Astrocyte of the cerebellum (primary cell): ENCODE data around the gene VSTM4.

ENCODE experiments used
- DNase-seq: peaks from one replicate; pipeline ENCODE4 v3.0.0-alpha.2; 2011; ENCODE audit warnings: low read depth
- H3K4me3 ChIP-seq: 2 replicates; pipeline ENCODE4 v1.5.1; 2011; ENCODE audit warnings: mild to moderate bottlenecking, low read depth, low read length, moderate library complexity
- CTCF ChIP-seq: IDR thresholded peaks from 2 replicates; pipeline ENCODE4 v1.5.1; 2012; ENCODE audit warnings: low read length, low read depth, moderate library complexity, mild to moderate bottlenecking; ENCODE audit errors: missing control alignments
- in situ Hi-C: cut with HindIII; loops from 2 replicates; pipeline ENCODE4 v1.10.0; 2017; ENCODE audit warnings: low sequenced_read_pairs

The VSTM4 gene

GRCh38 chr10:49058463-49059255, 56.7 kb downstream of the VSTM4 start:
- H3K4me3 ChIP-seq, result no peak overlapping the region
- DNase-seq, result no peak
- in situ Hi-C loops, result no loop called here
- no peak for TF ChIP-seq CTCF

GRCh38 chr10:49057231-49057880, 58.0 kb downstream of the VSTM4 start:
- in situ Hi-C loops, result no loop called here
- no peak for TF ChIP-seq CTCF
- no peak for DNase-seq
- no peak overlapping the region for H3K4me3 ChIP-seq

- TF ChIP-seq CTCF, result no peak
- no peak for DNase-seq
- in situ Hi-C loops, result no loop called here
- no peak overlapping the region for H3K4me3 ChIP-seq
These were observed 59.0 kb downstream of the VSTM4 start for GRCh38 chr10:49056356-49056755.

GRCh38 chr10:49055221-49055849, 60.0 kb downstream of the VSTM4 start:
- TF ChIP-seq CTCF, result no peak
- in situ Hi-C loops, result no loop called here

GRCh38 chr10:49054753-49055152, 60.6 kb downstream of the VSTM4 start:
- TF ChIP-seq CTCF, result no peak
- no peak for DNase-seq
- no peak overlapping the region for H3K4me3 ChIP-seq
- in situ Hi-C loops, result no loop called here

More at GRCh38 chr10:49055221-49055849, 60.0 kb downstream of the VSTM4 start:
- no peak overlapping the region for H3K4me3 ChIP-seq
- DNase-seq, result no peak

- TF ChIP-seq CTCF, result no peak
- in situ Hi-C loops, result no loop called here
These were observed 61.2 kb downstream of the VSTM4 start for GRCh38 chr10:49053998-49054692.

More at GRCh38 chr10:49053998-49054692, 61.2 kb downstream of the VSTM4 start:
- no peak overlapping the region for H3K4me3 ChIP-seq
- no peak for DNase-seq
